Measurements from ENCODE around the gene LRFN2. TPM values are rescaled to one million over a fixed set of nuclear protein-coding genes. Genes with fewer than 3 reads are reported as not detected.

Gene LRFN2
- polyA plus RNA-seq, 1 donor (not counting 4 experiments of a cell fraction or from before 2014, with no cell fraction given): not detected

GRCh38 chr6:40417031-40417430, 170.1 kb downstream of the LRFN2 start:
- FAIRE-seq (no peak), DNase-seq (ENCODE audit: low read depth, low spot score) (no peak)
- Histone ChIP-seq H3K4me2 (ENCODE audit: control insufficient read depth, extremely low read depth, insufficient read depth, low read depth, low read length) (no peak overlapping the region), H3K9me1 (ENCODE audit: control insufficient read depth, extremely low read depth, insufficient read depth, low read length) (no peaks in the 10 kb centered on the region), H2AFZ (ENCODE audit: control insufficient read depth, low read length) (no peak overlapping the region), H3K36me3 (ENCODE audit: control insufficient read depth in 2 of 2, extremely low read depth in 1 of 2, insufficient read depth in 2 of 2, low read length in 2 of 2) (no peaks in the 10 kb centered on the region), H3K27me3 (ENCODE audit: control insufficient read depth, extremely low read depth, insufficient read depth, low read length) (no peaks in the 10 kb centered on the region), H3K4me3 (ENCODE audit: control insufficient read depth in 2 of 3, extremely low read depth in 1 of 3, insufficient read depth in 2 of 3, low read depth in 1 of 3, low read length in 3 of 3) (no peak overlapping the region), H3K27ac (ENCODE audit: control insufficient read depth, insufficient read depth, low read length) (no peak overlapping the region), H4K20me1 (ENCODE audit: control insufficient read depth, extremely low read depth, insufficient read depth, low read length) (no peaks in the 10 kb centered on the region), H3K4me1 (ENCODE audit: control insufficient read depth, extremely low read depth, insufficient read depth, low read length) (no peaks in the 10 kb centered on the region), H3K9me3 (ENCODE audit: control insufficient read depth, low read depth, low read length) (no peaks in the 10 kb centered on the region), H3K9ac (ENCODE audit: control insufficient read depth, extremely low read depth, insufficient read depth, low read length) (no peak overlapping the region), H3K79me2 (ENCODE audit: control insufficient read depth, insufficient read depth, low read length) (no peaks in the 10 kb centered on the region)
- TF ChIP-seq EZH2 (IDR thresholded peaks at IDR 0.05; ENCODE audit: low read length): no peak
- TF ChIP-seq CTCF (optimal IDR thresholded peaks at IDR 0.05 in 1 of 3, IDR thresholded peaks at IDR 0.05 in 1 of 3, conservative IDR thresholded peaks at IDR 0.05 in 1 of 3; ENCODE audit: extremely low read depth in 1 of 3, insufficient read depth in 2 of 3, low read length in 3 of 3): no peak
- dilution Hi-C loops (cut with MboI; ENCODE audit: extremely low pct_ligation_motif_present, low sequenced_read_pairs): no loop called here

- no peak for DNase-seq (ENCODE audit: low read depth, low spot score)
- Histone ChIP-seq H3K4me1 (ENCODE audit: control insufficient read depth, extremely low read depth, insufficient read depth, low read length) (peaks cover 13% of the 10 kb centered on the region), H3K9me1 (ENCODE audit: control insufficient read depth, extremely low read depth, insufficient read depth, low read length) (no peaks in the 10 kb centered on the region), H4K20me1 (ENCODE audit: control insufficient read depth, extremely low read depth, insufficient read depth, low read length) (no peaks in the 10 kb centered on the region), H2AFZ (ENCODE audit: control insufficient read depth, low read length) (no peak overlapping the region), H3K4me3 (ENCODE audit: control insufficient read depth in 2 of 3, extremely low read depth in 1 of 3, insufficient read depth in 2 of 3, low read depth in 1 of 3, low read length in 3 of 3) (no peak overlapping the region), H3K27me3 (ENCODE audit: control insufficient read depth, extremely low read depth, insufficient read depth, low read length) (no peaks in the 10 kb centered on the region), H3K36me3 (ENCODE audit: control insufficient read depth in 2 of 2, extremely low read depth in 1 of 2, insufficient read depth in 2 of 2, low read length in 2 of 2) (no peaks in the 10 kb centered on the region), H3K79me2 (ENCODE audit: control insufficient read depth, insufficient read depth, low read length) (no peaks in the 10 kb centered on the region), H3K4me2 (ENCODE audit: control insufficient read depth, extremely low read depth, insufficient read depth, low read depth, low read length) (no peak overlapping the region), H3K9ac (ENCODE audit: control insufficient read depth, extremely low read depth, insufficient read depth, low read length) (no peak overlapping the region), H3K27ac (ENCODE audit: control insufficient read depth, insufficient read depth, low read length) (no peak overlapping the region), H3K9me3 (ENCODE audit: control insufficient read depth, low read depth, low read length) (no peaks in the 10 kb centered on the region)
- dilution Hi-C loops (cut with MboI; ENCODE audit: extremely low pct_ligation_motif_present, low sequenced_read_pairs): no loop called here
- no peak for FAIRE-seq
- no peak for TF ChIP-seq EZH2 (IDR thresholded peaks at IDR 0.05; ENCODE audit: low read length)
- no peak for TF ChIP-seq CTCF (optimal IDR thresholded peaks at IDR 0.05 in 1 of 3, IDR thresholded peaks at IDR 0.05 in 1 of 3, conservative IDR thresholded peaks at IDR 0.05 in 1 of 3; ENCODE audit: extremely low read depth in 1 of 3, insufficient read depth in 2 of 3, low read length in 3 of 3)
Measured at GRCh38 chr6:40414617-40415016, 172.5 kb downstream of the LRFN2 start.
